Activated CD4-positive, alpha-beta T cell treated with anti-CD3 and anti-CD28 coated beads, Interleukin-2, amount 50 U/mL, for 48 hours (primary cell): ENCODE measurements around the gene ALK.
"Not testable (repeated sequence)": the region's sequence is repeated elsewhere in the genome, so short reads cannot be mapped to it uniquely, and the experiment has no call there.

ENCODE experiments used
- DNase-seq, 2 experiments: peaks; one replicate each; pipeline ENCODE4 v3.0.0-alpha.2; 2020

ALK gene

GRCh38 chr2:29753671-29754444, 167.5 kb downstream of the ALK start:
- no peak for DNase-seq

DNA sequence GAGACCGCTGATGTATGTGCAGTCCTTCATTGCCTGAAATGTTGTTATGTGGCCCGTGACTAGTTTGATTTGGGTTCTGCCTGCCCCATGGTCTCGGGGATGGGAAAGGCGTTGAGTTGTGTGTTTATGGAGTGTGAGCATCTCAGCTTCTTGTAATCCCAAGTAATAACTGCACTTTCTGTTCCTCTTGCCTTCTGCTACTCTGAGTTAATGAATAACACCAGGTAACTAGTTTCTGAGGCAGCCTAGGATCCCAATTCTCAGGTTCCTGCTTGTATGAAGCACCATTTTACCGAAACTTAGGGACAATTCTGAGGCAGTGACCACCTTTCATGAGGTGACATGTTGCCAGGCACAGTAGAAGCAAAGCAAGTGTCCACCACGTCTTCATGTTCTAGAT, 170.0 kb downstream of the ALK start:
- DNase-seq = no peak

GRCh38 chr2:29750463-29750862, 170.9 kb downstream of the ALK start:
- not testable (repeated sequence) for DNase-seq

DNA sequence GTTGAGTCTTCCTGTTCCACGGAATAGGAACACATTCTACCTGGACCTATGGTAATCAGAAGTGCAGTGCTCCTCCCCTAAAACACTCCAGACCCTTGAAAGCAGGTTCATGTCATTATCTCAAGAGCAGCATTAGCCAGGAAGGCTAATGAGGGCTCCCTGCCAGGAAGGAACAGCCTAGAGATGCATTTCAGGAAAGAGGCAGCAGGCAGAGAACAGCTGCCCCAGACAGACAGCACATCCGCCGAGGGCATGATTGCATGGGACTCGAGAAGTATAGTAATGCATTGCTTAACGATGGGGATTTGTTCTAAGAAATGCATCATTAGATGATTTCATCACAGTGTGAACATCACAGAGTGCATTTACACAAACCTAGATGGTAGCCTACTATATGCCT, 171.5 kb downstream of the ALK start:
- DNase-seq = no peak

- no peak for DNase-seq
These were observed 172.3 kb downstream of the ALK start for GRCh38 chr2:29749041-29749440.

GRCh38 chr2:29747786-29748470, 173.5 kb downstream of the ALK start:
- DNase-seq = peak in 1 of 2 experiments; percentile 4

GRCh38 chr2:29744976-29745375, 176.4 kb downstream of the ALK start:
- DNase-seq = no peak

DNA sequence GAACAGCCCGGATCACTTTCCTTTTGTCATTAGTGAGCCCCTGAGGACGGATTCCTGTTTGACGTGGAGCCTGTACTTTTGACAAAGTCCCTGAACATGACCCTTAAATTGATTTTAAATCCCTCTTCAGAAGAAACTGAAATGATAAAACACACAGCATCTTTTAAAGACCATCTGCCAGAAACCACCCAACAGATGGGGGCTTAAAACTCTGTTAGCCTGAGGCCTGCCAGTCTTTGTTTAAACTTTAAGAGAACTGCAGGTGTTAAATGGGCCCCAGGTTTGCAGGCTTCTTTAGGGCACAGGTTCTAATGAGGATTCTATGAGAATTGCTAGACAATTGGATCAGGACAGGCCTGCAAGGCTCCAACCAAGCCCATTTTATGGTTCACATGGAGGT, 177.9 kb downstream of the ALK start:
- no peak for DNase-seq

DNA sequence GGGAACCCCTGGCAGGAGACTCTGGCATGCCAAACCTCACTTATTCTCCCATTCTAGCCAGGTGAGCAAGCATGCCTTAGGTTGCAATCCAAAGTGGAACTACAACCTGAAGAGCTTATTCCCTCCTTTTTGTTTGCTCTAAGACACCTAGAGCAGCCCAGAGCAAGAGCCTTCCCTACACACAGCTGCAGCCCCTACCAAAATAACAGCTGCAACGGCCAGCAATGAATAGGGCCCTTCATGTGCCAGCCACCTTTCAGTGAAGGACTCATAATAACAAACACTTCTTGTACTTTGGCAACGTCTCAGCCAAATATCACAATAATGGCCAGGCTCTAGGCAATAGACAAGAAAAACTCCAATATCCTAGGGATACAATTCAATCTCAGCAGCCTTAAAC, 178.7 kb downstream of the ALK start:
- no peak for DNase-seq

- no peak for DNase-seq
These were observed 180.3 kb downstream of the ALK start for GRCh38 chr2:29741132-29741531.

- DNase-seq = no peak
These were observed 187.4 kb downstream of the ALK start for GRCh38 chr2:29733965-29734364.

DNA sequence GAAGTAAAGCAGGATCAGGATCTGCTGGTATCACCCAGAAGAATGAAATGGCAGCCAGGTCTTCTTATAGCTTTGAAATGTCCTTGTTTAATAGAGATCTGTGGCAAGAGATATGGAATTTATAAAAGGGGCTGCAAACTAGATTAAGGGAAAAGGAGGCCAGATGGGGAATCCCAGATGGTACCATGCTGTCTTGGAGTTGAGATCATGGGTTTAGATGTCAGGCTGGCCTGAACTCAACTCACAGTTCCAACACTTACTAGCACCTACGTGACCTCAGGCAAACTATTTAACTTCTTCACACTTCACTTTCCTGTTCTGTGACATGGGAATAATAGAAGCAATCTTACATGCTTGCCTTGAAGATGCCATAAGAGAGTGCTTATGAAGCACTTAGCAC, 188.2 kb downstream of the ALK start:
- no peak for DNase-seq

DNA sequence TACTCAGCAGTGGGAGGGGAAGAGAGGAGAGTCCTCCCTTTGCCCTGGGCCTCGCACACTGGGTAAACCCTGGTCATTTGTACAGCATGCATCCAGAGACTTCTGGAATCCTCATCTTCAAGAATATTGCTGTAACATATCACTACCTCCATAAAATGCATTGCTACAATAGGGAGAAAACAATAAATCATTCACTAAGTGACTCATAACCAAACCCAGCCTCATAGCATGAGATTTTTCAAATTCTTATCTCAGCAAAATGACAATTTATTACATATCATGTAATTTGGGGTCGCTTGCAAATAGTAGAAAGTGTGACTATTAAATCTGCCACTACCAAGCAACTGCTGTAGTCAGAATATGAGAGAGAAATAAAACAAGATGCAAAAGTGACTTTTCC, 189.4 kb downstream of the ALK start:
- DNase-seq = no peak

DNA sequence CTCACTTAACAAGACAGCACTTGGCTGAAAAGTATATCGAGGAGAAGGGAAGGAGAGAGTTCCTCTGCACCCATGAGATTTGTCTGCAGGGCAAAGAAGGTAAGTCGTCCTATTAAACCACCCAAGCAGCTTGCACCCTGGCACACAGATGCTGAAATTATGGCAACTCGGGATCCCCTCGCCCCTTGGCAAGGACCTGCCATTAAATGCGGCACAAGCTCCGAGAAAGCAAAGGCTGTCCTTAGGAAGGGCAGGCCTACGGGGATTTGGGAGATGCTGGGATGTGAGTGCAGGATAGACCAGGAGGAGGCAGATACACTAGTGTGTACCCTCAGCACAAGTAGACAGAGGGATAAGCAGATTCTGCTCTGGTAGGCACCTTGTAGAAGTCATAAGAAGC, 191.5 kb downstream of the ALK start:
- DNase-seq = no peak

GRCh38 chr2:29729401-29729800, 192.0 kb downstream of the ALK start:
- no peak for DNase-seq

- DNase-seq = no peak
These were observed 194.4 kb downstream of the ALK start for GRCh38 chr2:29726976-29727375.

DNA sequence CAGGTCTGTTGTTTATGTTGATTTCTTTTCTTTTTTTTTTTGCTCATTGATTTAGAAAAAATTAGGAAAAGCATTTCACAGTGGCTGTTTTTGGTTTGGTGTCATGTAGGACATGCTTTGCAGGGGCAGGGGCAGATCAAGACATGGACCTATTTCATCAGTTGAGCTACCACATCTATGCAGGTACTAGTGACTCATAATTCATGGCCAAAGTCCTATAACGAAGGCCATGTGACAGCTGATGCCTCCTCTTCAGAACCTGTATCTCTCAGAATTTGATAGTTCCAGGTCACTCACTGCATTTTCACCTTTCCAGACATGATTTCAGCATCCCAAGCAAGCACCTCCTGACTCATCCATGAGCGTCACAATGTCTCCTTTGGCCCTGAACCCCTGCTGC, 195.8 kb downstream of the ALK start:
- DNase-seq = no peak

DNA sequence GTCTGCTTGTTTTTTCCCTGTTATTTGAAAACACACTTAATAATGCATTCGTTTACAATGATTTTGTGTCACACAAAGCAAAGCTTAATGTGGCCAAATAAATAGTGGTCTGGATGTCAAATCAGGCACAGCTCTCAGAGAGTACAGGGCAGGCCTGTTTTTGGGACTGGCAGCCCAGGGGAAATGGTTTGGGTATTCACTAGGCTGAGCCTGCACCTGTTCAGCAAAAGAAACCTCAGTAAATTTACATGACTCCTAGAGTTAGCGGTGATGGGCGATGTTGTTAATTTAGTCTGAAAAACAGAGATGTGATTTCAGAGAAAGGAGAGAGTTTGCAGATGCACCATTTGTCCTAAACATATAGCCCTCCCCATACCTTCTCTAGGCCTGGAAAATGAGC, 197.1 kb downstream of the ALK start:
- DNase-seq = no peak

- no peak for DNase-seq
These were observed 198.0 kb downstream of the ALK start for GRCh38 chr2:29723255-29724001.

DNA sequence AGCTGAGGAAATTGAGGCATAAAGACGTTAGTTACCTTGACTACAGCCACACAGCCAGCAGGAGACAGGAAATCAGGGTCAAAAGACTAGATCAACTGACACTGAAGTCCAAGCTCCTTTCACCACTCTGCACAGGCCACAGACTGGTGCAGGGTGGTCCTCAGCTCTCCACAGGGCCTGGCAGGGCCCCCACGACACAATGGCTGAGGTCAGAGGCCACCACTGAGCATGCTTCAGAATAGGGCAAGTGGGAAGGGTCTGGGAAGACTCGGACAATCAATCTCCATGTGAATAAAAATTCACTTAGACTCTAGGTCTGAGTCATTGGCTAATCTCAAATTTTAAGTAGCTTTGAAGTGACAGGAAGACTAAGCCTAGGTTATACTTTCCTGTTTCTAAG, 201.7 kb downstream of the ALK start:
- DNase-seq = no peak

- no peak for DNase-seq
These were observed 203.2 kb downstream of the ALK start for GRCh38 chr2:29718076-29718686.

DNA sequence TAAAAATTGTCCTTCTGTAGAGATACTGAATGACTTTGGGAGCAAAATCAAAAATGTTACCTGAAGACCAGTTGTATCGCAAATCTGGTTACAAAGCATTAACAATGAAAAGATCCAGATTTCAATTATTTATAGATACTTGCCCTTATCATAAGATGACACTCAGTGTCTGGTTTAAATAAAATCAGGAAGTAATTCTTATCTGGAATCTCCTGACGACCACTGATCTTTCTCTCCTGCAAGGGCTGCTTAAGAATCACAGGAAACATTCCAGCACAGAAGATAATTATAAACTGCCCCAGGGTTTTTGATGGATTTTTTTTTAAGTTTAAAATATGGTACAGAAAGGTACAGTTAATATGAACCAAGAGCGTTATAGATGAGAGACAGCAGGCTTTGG, 205.7 kb downstream of the ALK start:
- DNase-seq = no peak

DNA sequence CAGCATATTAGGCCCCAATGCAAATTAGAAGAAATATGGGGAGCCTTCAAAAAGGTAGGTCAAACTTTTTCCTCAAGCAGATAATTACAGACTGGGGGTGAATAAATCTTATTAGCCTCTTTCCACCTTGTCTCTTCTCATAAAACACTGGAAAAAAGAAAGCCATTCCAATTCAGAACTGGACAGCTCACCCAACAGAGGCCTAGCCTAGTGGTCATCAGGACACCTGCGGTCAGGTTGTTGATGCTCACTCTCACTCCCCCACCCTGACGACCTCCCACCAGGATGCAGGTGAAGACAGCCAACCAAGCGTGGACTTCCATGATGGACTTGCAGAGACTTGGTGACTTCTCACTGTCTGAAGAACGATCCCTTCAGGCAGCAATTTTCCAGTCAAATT, 207.1 kb downstream of the ALK start:
- DNase-seq = no peak
